ENCODE results near the gene LRRC4B.
"Not testable (repeated sequence)": the region's sequence is repeated elsewhere in the genome, so short reads cannot be mapped to it uniquely, and the experiment has no call there.

The LRRC4B gene

GRCh38 chr19:50551034-50551714 lies 17.1 kb downstream of the LRRC4B start:
- DNase-seq = no peak

- DNase-seq = no peak
Observed at GRCh38 chr19:50550594-50550966, 17.7 kb downstream of the LRRC4B start.

- no peak for DNase-seq
Observed at GRCh38 chr19:50549927-50550593, 18.2 kb downstream of the LRRC4B start.

DNA sequence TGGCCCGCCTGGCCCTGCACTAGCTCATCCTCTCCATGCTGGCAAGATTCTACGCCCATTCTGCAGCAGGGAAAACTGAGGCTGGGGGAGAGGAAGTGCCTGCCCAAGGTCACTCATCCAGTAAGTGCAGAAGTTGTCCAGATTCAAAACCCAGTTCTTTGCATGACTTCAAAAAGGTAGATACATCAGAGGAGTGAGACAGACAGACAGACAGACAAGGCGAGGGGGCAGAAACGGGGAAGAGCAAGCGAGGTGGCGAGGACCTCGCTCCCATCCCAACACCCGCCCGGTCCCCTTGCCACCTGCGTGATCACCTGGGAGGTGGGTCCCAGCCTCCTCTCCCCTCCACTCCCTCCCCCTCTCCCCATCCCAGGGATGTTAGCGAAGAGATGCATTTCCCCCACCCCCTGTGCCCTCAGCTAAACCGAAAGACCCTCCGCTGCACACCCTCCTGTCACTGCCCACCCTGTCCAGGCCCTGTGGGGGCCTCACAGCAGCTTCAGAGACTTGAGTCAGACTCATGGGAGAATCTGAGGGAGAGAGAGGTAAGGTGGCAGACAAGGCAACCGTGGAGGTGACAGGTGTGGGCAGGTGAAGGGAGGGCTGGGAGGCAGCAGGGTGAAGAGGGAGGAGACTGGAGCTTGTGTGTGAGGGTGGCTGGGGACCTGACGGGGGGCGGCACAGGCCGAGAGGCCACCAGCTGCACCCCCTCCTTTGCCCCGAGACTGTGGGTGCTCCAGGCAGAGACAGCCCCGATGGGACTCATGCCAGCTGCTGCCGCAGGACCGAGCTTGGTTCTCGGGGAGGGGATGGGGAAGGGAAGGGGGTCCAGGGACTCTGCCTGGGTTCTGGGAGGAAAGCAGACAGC lies 18.9 kb downstream of the LRRC4B start:
- no peak for DNase-seq

- DNase-seq = no peak
Observed at GRCh38 chr19:50548191-50549058, 19.8 kb downstream of the LRRC4B start.

- DNase-seq = no peak
Observed at GRCh38 chr19:50547385-50548190, 20.6 kb downstream of the LRRC4B start.

GRCh38 chr19:50546527-50547221 lies 21.6 kb downstream of the LRRC4B start:
- DNase-seq = peak; percentile 26

DNA sequence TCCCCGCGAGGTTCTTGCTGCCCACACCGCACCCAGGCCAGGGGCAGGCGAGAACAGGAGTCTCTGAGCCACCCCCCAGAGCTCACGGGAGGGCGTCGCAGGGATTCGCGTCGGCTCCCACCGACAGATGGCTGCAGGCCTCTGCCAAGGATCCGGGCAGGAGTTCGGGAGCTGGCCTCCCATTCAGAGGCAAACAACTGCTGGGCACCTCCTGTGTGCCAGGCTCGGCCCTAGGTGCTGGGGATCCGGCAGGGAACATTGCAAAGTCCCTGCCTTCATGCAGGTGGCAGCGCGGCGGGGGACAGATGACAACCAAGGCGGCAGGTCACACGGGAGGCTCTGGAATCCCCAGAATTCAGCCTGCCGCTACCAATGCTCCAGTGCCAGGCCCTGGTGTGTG lies 25.3 kb downstream of the LRRC4B start:
- no peak for DNase-seq

- peak; percentile 81 for DNase-seq
Observed at GRCh38 chr19:50537769-50538230, 30.4 kb downstream of the LRRC4B start.

- DNase-seq = no peak
Observed at GRCh38 chr19:50537306-50537685, 30.9 kb downstream of the LRRC4B start.

GRCh38 chr19:50536662-50537305 lies 31.5 kb downstream of the LRRC4B start:
- no peak for DNase-seq

DNA sequence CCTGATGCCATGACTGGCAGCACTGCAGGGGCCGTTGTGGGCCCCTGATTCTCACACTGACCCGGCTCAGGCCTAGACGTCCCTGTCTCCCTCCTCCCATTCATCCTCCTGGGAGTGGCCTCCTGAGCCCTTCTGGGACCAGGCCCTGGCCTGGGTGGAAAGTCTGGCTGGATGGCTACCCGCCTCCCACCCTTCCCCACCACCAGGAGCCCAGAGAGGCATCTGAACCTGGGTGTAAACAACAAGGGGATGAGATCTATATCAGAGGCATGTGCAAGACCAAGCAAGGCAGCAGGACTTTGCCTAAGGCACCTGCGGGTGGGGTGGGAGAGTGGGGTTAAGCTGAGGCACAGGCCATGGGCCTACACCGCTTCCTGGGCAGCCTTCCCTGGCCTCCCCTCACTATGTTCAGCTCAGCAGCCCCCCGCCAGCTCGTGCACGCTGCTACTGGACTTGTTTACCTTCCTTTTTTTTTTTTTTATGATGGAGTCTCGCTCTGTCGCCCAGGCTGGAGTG lies 32.5 kb downstream of the LRRC4B start:
- no peak for DNase-seq

DNA sequence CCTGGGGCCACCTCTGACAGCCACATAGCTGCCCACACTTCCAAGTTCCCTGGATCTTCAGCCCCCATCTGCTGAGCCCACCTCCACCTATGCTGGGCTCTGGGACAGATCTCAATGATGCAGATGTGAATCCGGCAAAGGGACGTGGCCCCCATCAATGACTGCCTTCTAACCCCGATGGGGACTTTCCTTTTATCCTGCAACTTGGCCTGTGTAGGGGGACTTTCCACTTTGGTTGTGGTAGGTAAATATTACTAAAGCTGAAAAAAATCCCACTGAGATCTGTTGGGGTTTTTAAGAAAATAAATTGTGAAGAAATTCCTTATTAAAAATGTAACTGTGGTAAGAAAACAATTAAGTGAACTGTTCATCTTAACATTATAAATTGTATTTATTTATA lies 33.8 kb downstream of the LRRC4B start:
- DNase-seq = no peak

- no peak for DNase-seq
Observed at GRCh38 chr19:50532952-50533351, 35.3 kb downstream of the LRRC4B start.

GRCh38 chr19:50531171-50531612 lies 37.0 kb downstream of the LRRC4B start:
- no peak for DNase-seq

DNA sequence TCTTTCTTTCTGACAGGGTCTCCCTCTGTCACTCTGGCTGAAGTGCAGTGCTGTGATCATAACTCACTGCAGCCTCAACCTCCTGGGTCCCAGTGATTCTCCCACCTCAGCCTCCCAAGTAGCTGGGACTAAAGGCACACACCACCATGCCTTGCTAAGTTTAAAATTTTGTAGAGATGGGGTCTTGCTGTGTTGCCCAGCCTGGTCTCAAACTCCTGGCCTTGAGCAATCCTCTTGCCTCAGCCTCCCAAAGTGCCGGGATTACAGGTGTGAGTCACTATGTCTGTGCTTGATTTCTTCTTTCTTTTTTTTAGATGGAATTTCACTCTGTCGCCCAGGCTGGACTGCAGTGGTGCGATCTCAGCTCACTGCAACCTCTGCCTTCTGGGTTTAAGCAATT lies 40.2 kb downstream of the LRRC4B start:
- DNase-seq = not testable (repeated sequence)

- DNase-seq = no peak
Observed at GRCh38 chr19:50522881-50523280, 45.4 kb downstream of the LRRC4B start.

- DNase-seq = no peak
Observed at GRCh38 chr19:50520822-50521465, 47.3 kb downstream of the LRRC4B start.

- no peak for DNase-seq
Observed at GRCh38 chr19:50519006-50519575, 49.1 kb downstream of the LRRC4B start.

Data from right forelimb (tissue), 1 donor.